ENCODE measurements around the gene SLC15A4. TPM values are rescaled to one million over a fixed set of nuclear protein-coding genes. Genes with fewer than 3 reads are reported as not detected.

SLC15A4 gene
- total RNA-seq, 1 donor from 2014 or later = 11.9 TPM

DNA sequence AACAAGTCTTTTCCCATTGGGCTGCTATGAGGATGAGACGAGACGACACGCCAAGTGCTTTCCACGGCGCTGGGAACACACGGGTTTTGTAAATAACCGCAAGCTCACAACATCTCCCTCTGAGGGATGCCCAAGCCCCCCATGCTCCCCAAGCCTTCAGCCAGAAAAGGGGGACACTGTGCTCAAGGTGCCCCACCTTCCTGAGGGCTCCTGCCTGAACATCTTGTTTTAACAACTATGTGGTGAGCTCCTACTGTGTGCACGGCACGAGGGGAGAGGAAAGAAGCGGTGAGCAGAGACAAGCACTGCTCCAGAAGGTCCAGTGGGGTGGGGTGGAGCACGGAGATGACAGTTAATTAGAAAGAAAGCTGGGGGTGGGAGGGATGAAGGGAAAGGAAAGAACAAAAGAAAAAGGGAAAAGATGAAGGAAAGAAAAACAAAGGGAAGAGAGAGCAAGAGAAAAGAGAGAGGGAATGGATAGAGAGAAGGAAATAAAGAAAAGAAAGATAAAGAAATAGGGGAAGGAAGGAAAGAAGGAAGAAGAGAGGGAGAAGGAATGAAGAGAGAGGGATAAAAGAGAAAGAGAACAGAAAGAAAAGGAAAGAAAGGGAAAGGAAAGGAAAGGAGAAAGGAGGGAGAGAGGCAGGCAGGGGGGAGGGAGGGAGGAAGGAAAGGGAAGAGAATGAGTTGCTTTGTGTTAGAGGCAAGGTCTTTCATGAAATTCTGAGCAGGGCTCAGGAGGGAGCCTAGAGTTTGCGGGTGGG lies 56.8 kb downstream of the SLC15A4 start:
- no peaks in the 10 kb centered on the region for H4K20me1 ChIP-seq (ENCODE audit: insufficient read depth, low read length)
- H3K79me2 ChIP-seq (ENCODE audit: insufficient read depth, low read length) = no peaks in the 10 kb centered on the region
- no peaks in the 10 kb centered on the region for H3K27me3 Mint-ChIP-seq (ENCODE audit: low read depth, unreplicated experiment)
- H3K4me3 ChIP-seq (ENCODE audit: insufficient read depth, low read depth, low read length) = no peak overlapping the region
- no peak for FAIRE-seq
- no peaks in the 10 kb centered on the region for H3K27me3 ChIP-seq (ENCODE audit: insufficient read depth, low read length)
- no peak overlapping the region for H3K4me3 Mint-ChIP-seq (ENCODE audit: unreplicated experiment)
- no peaks in the 10 kb centered on the region for H3K4me1 ChIP-seq (ENCODE audit: insufficient read depth, low read length)
- H3K4me1 Mint-ChIP-seq (ENCODE audit: low read depth, unreplicated experiment) = no peaks in the 10 kb centered on the region
- no peaks in the 10 kb centered on the region for H3K9me3 ChIP-seq (ENCODE audit: insufficient read depth, low read depth, low read length)
- DNase-seq (ENCODE audit: low read depth) = no peak
- H2AFZ ChIP-seq (ENCODE audit: low read depth, low read length) = no peak overlapping the region
- no peak for TF ChIP-seq EZH2 (IDR thresholded peaks at IDR 0.05; ENCODE audit: insufficient read depth, low read length)
- TF ChIP-seq, protein P1, sequence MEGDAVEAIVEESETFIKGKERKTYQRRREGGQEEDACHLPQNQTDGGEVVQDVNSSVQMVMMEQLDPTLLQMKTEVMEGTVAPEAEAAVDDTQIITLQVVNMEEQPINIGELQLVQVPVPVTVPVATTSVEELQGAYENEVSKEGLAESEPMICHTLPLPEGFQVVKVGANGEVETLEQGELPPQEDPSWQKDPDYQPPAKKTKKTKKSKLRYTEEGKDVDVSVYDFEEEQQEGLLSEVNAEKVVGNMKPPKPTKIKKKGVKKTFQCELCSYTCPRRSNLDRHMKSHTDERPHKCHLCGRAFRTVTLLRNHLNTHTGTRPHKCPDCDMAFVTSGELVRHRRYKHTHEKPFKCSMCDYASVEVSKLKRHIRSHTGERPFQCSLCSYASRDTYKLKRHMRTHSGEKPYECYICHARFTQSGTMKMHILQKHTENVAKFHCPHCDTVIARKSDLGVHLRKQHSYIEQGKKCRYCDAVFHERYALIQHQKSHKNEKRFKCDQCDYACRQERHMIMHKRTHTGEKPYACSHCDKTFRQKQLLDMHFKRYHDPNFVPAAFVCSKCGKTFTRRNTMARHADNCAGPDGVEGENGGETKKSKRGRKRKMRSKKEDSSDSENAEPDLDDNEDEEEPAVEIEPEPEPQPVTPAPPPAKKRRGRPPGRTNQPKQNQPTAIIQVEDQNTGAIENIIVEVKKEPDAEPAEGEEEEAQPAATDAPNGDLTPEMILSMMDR (IDR thresholded peaks at IDR 0.05; ENCODE audit: insufficient read depth, low read depth, low read length) = no peak
- no peak overlapping the region for H3K27ac ChIP-seq (ENCODE audit: low read depth, low read length)
- H3K9ac ChIP-seq (ENCODE audit: low read length) = no peak overlapping the region
- H3K4me2 ChIP-seq (ENCODE audit: low read length) = no peak overlapping the region
- no peaks in the 10 kb centered on the region for H3K36me3 ChIP-seq (ENCODE audit: insufficient read depth, low read length)
- H3K27ac Mint-ChIP-seq (ENCODE audit: unreplicated experiment) = no peak overlapping the region
- no peaks in the 10 kb centered on the region for H3K36me3 Mint-ChIP-seq (ENCODE audit: low read depth, unreplicated experiment)
- peaks cover 16% of the 10 kb centered on the region for H3K9me3 Mint-ChIP-seq (ENCODE audit: unreplicated experiment)

- Histone ChIP-seq H3K36me3 (ENCODE audit: insufficient read depth, low read length) (no peaks in the 10 kb centered on the region), H3K9me3 (ENCODE audit: insufficient read depth, low read depth, low read length) (no peaks in the 10 kb centered on the region), H3K27me3 (ENCODE audit: insufficient read depth, low read length) (no peaks in the 10 kb centered on the region), H3K27ac (ENCODE audit: low read depth, low read length) (no peak overlapping the region), H3K4me3 (ENCODE audit: insufficient read depth, low read depth, low read length) (no peak overlapping the region), H2AFZ (ENCODE audit: low read depth, low read length) (no peak overlapping the region), H3K4me1 (ENCODE audit: insufficient read depth, low read length) (no peaks in the 10 kb centered on the region), H3K9ac (ENCODE audit: low read length) (no peak overlapping the region), H3K4me2 (ENCODE audit: low read length) (no peak overlapping the region), H4K20me1 (ENCODE audit: insufficient read depth, low read length) (no peaks in the 10 kb centered on the region), H3K79me2 (ENCODE audit: insufficient read depth, low read length) (no peaks in the 10 kb centered on the region)
- TF ChIP-seq, protein P1 (IDR thresholded peaks at IDR 0.05; ENCODE audit: insufficient read depth, low read depth, low read length) = no peak
- TF ChIP-seq EZH2 (IDR thresholded peaks at IDR 0.05; ENCODE audit: insufficient read depth, low read length) = no peak
- Mint-ChIP-seq H3K36me3 (ENCODE audit: low read depth, unreplicated experiment) (no peaks in the 10 kb centered on the region), H3K27me3 (ENCODE audit: low read depth, unreplicated experiment) (no peaks in the 10 kb centered on the region), H3K27ac (ENCODE audit: unreplicated experiment) (no peak overlapping the region), H3K9me3 (ENCODE audit: unreplicated experiment) (peaks cover 16% of the 10 kb centered on the region), H3K4me3 (ENCODE audit: unreplicated experiment) (no peak overlapping the region), H3K4me1 (ENCODE audit: low read depth, unreplicated experiment) (no peaks in the 10 kb centered on the region)
- DNase-seq (ENCODE audit: low read depth) (no peak), FAIRE-seq (no peak)
Observed at GRCh38 chr12:128763395-128763794, 60.4 kb downstream of the SLC15A4 start.

GRCh38 chr12:128761379-128761790 lies 62.4 kb downstream of the SLC15A4 start:
- H3K4me3 ChIP-seq (ENCODE audit: insufficient read depth, low read depth, low read length) = no peak overlapping the region
- FAIRE-seq (no peak), DNase-seq (ENCODE audit: low read depth) (no peak)
- H3K9ac ChIP-seq (ENCODE audit: low read length) = no peak overlapping the region
- Mint-ChIP-seq H3K27ac (ENCODE audit: unreplicated experiment) (no peak overlapping the region), H3K36me3 (ENCODE audit: low read depth, unreplicated experiment) (no peaks in the 10 kb centered on the region), H3K4me1 (ENCODE audit: low read depth, unreplicated experiment) (no peaks in the 10 kb centered on the region), H3K4me3 (ENCODE audit: unreplicated experiment) (no peak overlapping the region), H3K27me3 (ENCODE audit: low read depth, unreplicated experiment) (no peaks in the 10 kb centered on the region), H3K9me3 (ENCODE audit: unreplicated experiment) (peaks cover 14% of the 10 kb centered on the region)
- H3K4me1 ChIP-seq (ENCODE audit: insufficient read depth, low read length) = no peaks in the 10 kb centered on the region
- no peaks in the 10 kb centered on the region for H3K9me3 ChIP-seq (ENCODE audit: insufficient read depth, low read depth, low read length)
- H3K4me2 ChIP-seq (ENCODE audit: low read length) = no peak overlapping the region
- TF ChIP-seq, protein P1 (IDR thresholded peaks at IDR 0.05; ENCODE audit: insufficient read depth, low read depth, low read length) = no peak
- H4K20me1 ChIP-seq (ENCODE audit: insufficient read depth, low read length) = no peaks in the 10 kb centered on the region
- H3K27ac ChIP-seq (ENCODE audit: low read depth, low read length) = no peak overlapping the region
- no peaks in the 10 kb centered on the region for H3K79me2 ChIP-seq (ENCODE audit: insufficient read depth, low read length)
- no peaks in the 10 kb centered on the region for H3K36me3 ChIP-seq (ENCODE audit: insufficient read depth, low read length)
- no peaks in the 10 kb centered on the region for H3K27me3 ChIP-seq (ENCODE audit: insufficient read depth, low read length)
- H2AFZ ChIP-seq (ENCODE audit: low read depth, low read length) = no peak overlapping the region

Measured in astrocyte (in vitro differentiated cells and primary cell).